ENCODE results near the gene ADGRE3. TPM values are rescaled to one million over a fixed set of nuclear protein-coding genes. Genes with fewer than 3 reads are reported as not detected.

ADGRE3 gene
- total RNA-seq (2014; rRNA removed; shearing (Covaris generic)) = not detected in 2 replicates

- DNase-seq (ENCODE audit: low read depth) = no peak
Observed at GRCh38 chr19:14674764-14675163, at the start of gene ADGRE3. Gene ADGRE3 (minus strand): TSS chr19:14674844. CDS start chr19:14674770, 74 bp downstream.

DNA sequence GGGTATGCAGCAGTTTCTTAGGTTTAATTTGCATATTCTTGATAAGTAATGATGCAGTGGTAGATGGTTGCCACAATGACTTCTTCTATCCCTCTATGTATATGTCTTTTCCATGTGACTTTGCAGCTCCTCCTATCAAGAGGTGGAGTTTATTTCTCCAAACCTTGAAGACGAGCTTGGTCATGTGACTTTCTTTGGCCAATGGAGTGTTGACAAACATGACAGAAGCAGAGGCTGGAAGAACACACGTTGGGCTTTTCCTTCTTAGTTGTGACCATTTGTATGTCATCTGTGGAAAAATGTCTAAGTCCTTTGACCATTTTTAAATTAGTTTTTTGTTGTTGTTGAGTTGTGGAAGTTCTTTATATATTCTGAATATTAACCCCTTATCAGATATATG, 47.5 kb upstream of the ADGRE3 start:
- no peak for DNase-seq (ENCODE audit: low read depth)

- DNase-seq (ENCODE audit: low read depth) = no peak
Observed at GRCh38 chr19:14719162-14719561, 44.5 kb upstream of the ADGRE3 start.

DNA sequence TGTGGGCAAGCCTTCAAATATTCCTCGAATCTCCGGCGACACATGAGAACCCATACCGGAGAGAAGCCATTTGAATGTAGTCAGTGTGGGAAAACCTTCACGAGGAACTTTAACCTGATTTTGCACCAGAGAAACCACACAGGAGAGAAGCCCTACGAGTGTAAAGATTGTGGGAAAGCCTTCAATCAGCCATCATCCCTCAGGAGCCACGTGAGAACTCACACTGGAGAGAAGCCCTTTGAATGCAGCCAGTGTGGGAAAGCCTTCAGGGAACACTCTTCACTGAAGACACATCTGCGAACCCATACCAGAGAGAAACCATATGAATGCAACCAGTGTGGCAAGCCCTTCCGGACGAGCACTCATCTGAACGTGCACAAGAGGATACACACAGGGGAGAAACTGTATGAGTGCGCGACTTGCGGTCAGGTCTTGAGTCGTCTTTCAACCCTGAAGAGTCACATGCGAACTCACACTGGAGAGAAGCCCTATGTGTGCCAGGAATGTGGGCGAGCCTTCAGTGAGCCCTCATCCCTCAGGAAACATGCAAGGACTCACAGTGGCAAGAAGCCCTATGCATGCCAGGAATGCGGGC, 44.0 kb upstream of the ADGRE3 start:
- DNase-seq (ENCODE audit: low read depth) = peak; percentile 7

- DNase-seq (ENCODE audit: low read depth) = no peak
Observed at GRCh38 chr19:14715841-14716240, 41.2 kb upstream of the ADGRE3 start.

- no peak for DNase-seq (ENCODE audit: low read depth)
Observed at GRCh38 chr19:14704450-14704849, 29.8 kb upstream of the ADGRE3 start.

DNA sequence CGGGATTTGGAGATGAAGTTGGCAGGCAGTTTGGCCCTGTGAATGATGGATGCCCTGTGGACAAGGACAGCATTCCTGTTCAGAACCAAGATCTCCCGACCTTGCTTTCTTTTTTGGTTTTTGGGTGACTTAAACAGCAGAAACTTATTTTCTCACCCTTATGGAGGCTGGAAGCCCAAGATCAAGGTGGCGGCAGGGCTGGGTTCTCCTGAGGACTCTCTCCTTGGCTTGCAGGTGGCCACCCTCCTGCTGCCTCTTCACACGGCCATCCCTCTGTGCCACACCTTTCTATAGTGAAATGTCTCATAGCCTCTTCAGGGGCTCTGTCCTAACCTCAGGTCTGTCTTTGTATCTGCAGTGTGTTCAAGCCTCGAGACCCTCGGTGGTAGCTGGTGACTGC, 29.2 kb upstream of the ADGRE3 start:
- no peak for DNase-seq (ENCODE audit: low read depth)

DNA sequence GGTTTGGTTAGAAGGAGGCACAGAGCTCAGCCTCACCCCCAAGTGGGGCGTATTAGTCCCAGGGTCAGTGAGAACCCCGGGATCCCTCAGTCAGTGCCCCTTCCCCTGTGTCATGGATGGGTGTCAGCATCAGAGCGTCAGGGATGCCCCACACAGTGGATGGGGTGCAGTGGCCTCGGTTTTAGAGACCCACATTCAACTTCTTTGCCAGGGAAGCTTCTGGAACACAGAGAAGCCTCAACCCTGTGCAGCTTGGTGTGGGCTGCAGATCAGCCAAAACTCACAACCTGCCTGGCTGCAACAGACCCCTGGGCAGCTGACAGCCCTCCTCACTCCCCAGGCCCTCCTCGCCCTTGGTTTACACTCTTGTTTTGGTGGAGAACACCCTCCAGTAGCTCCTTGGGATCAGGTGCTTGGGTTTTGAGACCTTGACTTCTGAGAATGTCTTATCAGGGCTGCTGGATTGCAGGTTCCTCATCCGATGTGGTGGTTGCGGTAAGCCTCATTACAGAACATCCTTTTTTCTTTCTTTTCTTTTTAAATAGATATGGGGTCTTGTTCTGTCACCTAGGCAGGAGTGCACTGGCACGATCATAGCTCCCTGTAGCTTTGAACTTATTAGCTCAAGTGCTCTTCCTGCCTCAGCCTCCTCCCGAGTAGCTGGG, 26.2 kb upstream of the ADGRE3 start:
- no peak for DNase-seq (ENCODE audit: low read depth)

DNA sequence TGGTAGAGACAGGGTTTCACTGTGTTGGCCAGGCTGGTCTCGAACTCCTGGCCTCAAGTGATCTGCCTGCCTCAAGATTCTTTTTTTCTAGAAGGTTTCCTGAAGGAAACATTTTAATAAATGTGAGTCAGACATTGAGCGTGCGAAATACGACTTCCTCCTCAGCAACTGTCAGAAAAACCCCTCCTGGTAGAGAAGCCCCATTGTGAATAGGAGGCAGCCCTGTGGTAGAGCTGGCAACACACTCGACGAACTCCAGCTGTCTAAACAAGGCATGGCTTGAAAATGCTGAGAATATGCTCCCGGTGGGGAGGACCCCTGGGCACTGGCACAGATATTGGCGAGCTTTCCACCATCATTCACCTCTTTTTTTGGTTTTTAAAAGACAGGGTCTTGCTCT, 25.0 kb upstream of the ADGRE3 start:
- no peak for DNase-seq (ENCODE audit: low read depth)

GRCh38 chr19:14695471-14695870, 20.8 kb upstream of the ADGRE3 start:
- no peak for DNase-seq (ENCODE audit: low read depth)

DNA sequence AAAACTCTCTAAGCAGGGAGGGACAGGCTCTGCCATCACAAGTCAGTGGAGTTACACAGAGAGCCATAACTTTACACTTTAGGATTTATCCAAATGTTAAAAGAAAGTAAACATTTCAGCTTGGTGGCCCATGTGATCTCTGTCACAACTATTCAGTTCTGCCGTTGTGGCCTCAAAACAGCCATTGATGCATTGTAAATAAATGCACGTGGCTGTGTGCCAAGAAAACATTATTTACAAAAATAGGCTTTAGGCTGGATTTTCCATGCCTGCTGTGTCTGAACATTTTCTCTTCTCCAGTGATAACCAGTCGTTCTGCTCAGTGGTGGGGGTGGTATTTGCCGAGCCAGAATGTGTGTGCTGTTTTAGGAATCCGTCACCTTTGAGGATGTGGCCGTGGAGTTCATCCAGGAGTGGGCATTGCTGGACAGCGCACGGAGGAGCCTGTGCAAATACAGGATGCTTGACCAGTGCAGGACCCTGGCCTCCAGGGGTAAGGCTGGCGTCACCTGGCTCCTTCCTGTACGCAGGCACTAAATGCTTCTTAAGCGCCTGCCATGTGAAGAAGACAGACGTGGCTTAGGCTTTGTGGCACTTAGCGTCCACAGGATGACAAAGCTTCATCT, 20.1 kb upstream of the ADGRE3 start:
- DNase-seq (ENCODE audit: low read depth) = no peak

DNA sequence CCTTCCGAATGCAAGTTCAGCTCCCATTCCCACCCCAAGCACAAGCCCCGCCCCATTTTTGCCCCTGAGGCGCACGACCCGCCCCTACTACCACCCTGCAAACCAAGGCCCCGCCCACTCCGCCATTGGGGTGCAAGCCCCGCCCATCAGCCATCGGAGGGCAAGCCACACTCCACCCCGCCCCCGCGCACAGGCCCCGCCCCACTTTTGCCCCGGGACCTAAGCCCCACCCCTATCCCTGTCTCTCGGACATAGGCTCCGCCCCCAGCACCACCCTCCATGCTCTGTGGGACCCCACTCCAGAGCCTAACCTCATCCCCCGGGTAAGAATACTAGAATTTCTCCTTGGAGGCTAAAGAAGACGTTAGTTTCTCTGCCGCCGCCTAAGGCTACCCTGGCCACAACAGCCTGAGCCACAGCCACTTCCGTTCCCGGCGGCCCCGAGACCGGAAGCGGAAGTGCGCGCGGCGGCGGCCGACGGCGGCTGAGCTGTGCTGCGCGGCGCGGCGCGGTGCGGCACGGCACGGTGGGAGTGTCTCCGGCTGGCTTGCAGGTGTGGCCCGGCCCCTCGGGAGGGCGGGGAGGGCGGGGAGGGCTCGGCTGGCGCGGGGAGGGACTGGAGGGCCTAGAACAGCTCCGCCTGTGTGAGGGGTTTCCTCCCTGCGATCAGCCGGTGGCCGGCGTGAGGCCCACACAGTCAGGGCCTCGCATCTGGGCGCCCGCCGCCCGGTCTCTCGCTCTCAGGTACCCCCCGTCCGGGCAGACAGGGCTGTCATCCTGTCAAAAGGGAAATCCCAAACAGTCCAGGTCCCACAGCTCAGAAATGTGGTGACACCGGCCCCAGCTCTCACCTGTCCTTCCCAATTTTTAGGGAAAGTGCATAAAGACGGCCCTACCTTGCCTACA, 15.2 kb upstream of the ADGRE3 start, which contains the start of gene ZNF333:
Gene ZNF333 (plus strand): TSS at position 451 of the 906 bp plus-strand sequence. CDS start 3,444 bp downstream, outside the sequence.
- peak; percentile 79 for DNase-seq (ENCODE audit: low read depth)

GRCh38 chr19:14686411-14686810, 11.8 kb upstream of the ADGRE3 start:
- DNase-seq (ENCODE audit: low read depth) = peak; percentile 29

DNA sequence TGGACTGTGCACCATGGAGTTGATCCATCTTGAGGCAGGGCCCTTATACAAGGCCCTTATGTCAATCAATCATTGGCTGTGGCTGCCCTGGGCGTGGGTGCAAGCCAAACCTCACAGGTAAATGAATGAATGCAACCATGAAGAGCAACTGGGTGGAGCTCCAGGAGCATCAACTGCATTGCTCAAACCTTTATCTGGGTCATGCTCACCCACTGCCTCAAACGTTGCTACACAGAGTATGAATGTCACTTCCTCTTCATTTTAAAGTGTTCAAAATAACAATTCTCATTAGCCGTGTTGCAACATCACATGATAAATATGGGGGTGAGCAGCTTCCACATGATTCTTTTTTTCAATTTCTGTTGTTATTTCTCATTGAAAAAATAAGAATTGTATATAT, 8.8 kb upstream of the ADGRE3 start:
- DNase-seq (ENCODE audit: low read depth) = no peak

DNA sequence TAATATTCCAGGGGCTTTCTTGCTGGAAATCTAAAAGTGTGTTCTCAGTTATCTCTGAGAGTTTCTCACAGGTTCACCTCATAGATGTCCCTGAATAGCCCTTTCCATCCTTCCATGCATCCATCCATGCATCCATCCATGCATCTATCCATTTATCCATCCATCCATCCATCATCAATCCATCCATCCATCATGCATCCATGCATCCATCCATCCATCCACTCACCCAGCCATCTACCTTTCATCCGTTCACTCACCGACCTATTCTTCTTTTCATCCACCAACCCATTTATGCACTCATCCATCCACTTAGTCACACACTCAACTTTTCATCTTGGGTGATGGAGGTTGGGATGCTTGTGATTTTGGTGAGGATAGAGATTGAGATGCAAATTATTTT, 7.4 kb upstream of the ADGRE3 start:
- DNase-seq (ENCODE audit: low read depth) = no peak

GRCh38 chr19:14678199-14678598, 3.6 kb upstream of the ADGRE3 start:
- no peak for DNase-seq (ENCODE audit: low read depth)

DNA sequence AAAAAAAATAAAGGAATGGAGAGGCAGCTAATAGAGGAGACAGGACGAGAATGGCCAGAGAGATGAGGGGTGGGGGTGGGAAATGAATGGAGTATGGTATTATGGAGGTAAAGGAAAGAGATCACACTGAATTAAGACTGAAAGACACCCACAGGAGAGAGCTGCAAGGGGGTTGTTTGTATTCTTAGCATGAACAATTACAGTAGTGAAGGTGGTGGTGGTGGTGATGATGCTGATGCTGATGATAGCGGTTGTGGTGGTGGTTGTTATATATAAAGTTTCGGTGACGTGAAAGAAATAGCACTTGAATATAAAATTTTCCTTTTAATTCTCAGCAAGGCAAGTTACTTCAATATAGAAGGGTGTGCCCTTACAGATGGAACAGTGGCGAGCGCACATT, 2.8 kb upstream of the ADGRE3 start:
- DNase-seq (ENCODE audit: low read depth) = no peak

GRCh38 chr19:14676762-14677161, 2.1 kb upstream of the ADGRE3 start:
- DNase-seq (ENCODE audit: low read depth) = no peak

DNA sequence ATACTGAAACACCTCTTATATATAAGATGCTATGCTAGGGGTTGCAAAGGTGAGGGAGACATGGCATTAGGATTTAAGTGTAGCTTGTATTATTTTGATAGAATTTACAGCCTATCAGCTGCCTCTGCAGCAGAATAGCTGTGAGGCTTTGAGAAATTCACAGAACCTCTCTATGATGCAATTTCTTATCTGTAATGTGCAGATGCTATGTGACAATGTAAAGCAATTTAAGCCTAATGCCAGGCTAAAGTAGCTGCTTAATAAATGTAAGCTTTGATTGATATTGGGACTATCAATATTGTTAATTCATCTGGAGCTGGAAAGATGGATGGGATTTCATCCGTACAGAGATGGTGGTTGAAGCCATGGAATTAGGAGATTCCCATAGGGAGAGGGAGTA, 1.6 kb downstream of the ADGRE3 start:
- DNase-seq (ENCODE audit: low read depth) = no peak

- DNase-seq (ENCODE audit: low read depth) = no peak
Observed at GRCh38 chr19:14672188-14672872, 2.3 kb downstream of the ADGRE3 start.

- DNase-seq (ENCODE audit: low read depth) = no peak
Observed at GRCh38 chr19:14670408-14670807, 4.2 kb downstream of the ADGRE3 start.

- DNase-seq (ENCODE audit: low read depth) = no peak
Observed at GRCh38 chr19:14669940-14670339, 4.7 kb downstream of the ADGRE3 start.
